ENCODE data around the gene KRTAP9-1. TPM values are rescaled to one million over a fixed set of nuclear protein-coding genes. Genes with fewer than 3 reads are reported as not detected.
"Not testable (repeated sequence)": the region's sequence is repeated elsewhere in the genome, so short reads cannot be mapped to it uniquely, and the experiment has no call there.

KRTAP9-1 gene
- total RNA-seq, 1 donor from 2014 or later: not detected

DNA sequence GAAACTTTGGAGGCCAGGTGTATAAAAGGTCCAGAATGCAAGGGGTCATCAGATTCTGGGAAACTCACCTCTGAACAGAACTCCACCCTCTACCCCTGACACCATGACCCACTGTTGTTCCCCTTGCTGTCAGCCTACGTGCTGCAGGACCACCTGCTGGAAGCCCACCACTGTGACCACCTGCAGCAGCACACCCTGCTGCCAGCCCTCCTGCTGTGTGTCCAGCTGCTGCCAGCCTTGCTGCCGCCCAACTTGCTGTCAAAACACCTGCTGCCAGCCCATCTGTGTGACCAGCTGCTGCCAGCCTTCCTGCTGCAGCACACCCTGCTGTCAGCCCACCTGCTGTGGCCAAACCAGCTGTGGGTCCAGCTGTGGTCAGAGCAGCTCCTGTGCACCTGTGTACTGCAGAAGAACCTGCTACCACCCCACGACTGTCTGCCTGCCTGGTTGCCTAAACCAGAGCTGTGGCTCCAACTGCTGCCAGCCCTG, 48.3 kb downstream of the KRTAP9-1 start, which contains the start of gene KRTAP9-8:
Gene KRTAP9-8 (plus strand): TSS at position 51 of the 489 bp plus-strand sequence. CDS start 53 bp downstream, at position 104.
- H3K9me3 Mint-ChIP-seq; intact Hi-C loops (cut with micrococcal nuclease); H3K4me1 Mint-ChIP-seq (ENCODE audit: low read depth); DNase-seq (ENCODE audit: low spot score); H3K27ac Mint-ChIP-seq; H3K4me3 Mint-ChIP-seq; H3K27me3 Mint-ChIP-seq (ENCODE audit: insufficient read depth); H3K36me3 Mint-ChIP-seq (ENCODE audit: low read depth): not testable (repeated sequence)

Other genes with a start within 250 kb of the KRTAP9-1 start
- gene KRT39, start 222.9 kb upstream of the KRTAP9-1 start, total RNA-seq: not detected in 2 replicates
- not detected in 2 replicates for gene KRT40, start 205.6 kb upstream of the KRTAP9-1 start, total RNA-seq
- gene KRTAP3-3, start 195.7 kb upstream of the KRTAP9-1 start, total RNA-seq: not detected in 2 replicates
- not detected in 2 replicates for gene KRTAP3-2, start 190.0 kb upstream of the KRTAP9-1 start, total RNA-seq
- not detected in 2 replicates for gene KRTAP3-1, start 180.8 kb upstream of the KRTAP9-1 start, total RNA-seq
- not detected in 2 replicates for gene KRTAP1-5, start 162.7 kb upstream of the KRTAP9-1 start, total RNA-seq
- not detected in 2 replicates for gene KRTAP1-4, start 159.7 kb upstream of the KRTAP9-1 start, total RNA-seq
- not detected in 2 replicates for gene KRTAP1-3, start 155.0 kb upstream of the KRTAP9-1 start, total RNA-seq
- not detected in 2 replicates for gene KRTAP1-1, start 148.4 kb upstream of the KRTAP9-1 start, total RNA-seq
- gene KRTAP2-1, start 142.6 kb upstream of the KRTAP9-1 start, total RNA-seq: not detected in 2 replicates
- gene KRTAP2-2, start 134.7 kb upstream of the KRTAP9-1 start, total RNA-seq: not detected in 2 replicates
- gene KRTAP2-3, start 129.8 kb upstream of the KRTAP9-1 start, total RNA-seq: not detected in 2 replicates
- gene KRTAP2-4, start 124.0 kb upstream of the KRTAP9-1 start, total RNA-seq: not detected in 2 replicates
- gene KRTAP4-7, start 105.7 kb upstream of the KRTAP9-1 start, total RNA-seq: not detected in 2 replicates
- gene KRTAP4-8, start 91.7 kb upstream of the KRTAP9-1 start, total RNA-seq: not detected in 2 replicates
- not detected in 2 replicates for gene KRTAP4-16, start 87.7 kb upstream of the KRTAP9-1 start, total RNA-seq
- not detected in 2 replicates for gene KRTAP4-9, start 84.5 kb upstream of the KRTAP9-1 start, total RNA-seq
- gene KRTAP4-11, start 71.5 kb upstream of the KRTAP9-1 start, total RNA-seq: not detected in 2 replicates
- not detected in 2 replicates for gene KRTAP4-12, start 65.7 kb upstream of the KRTAP9-1 start, total RNA-seq
- not detected in 2 replicates for gene KRTAP4-6, start 49.3 kb upstream of the KRTAP9-1 start, total RNA-seq
- gene KRTAP4-5, start 40.1 kb upstream of the KRTAP9-1 start, total RNA-seq: not detected in 2 replicates
- gene KRTAP4-4, start 29.1 kb upstream of the KRTAP9-1 start, total RNA-seq: not detected in 2 replicates
- gene KRTAP4-3, start 21.7 kb upstream of the KRTAP9-1 start, total RNA-seq: not detected in 2 replicates
- gene KRTAP4-2, start 11.7 kb upstream of the KRTAP9-1 start, total RNA-seq: not detected in 2 replicates
- not detected in 2 replicates for gene KRTAP4-1, start 5.0 kb upstream of the KRTAP9-1 start, total RNA-seq
- gene KRTAP9-2, start 36.8 kb downstream of the KRTAP9-1 start, total RNA-seq: not detected in 2 replicates
- not detected in 2 replicates for gene KRTAP9-3, start 42.6 kb downstream of the KRTAP9-1 start, total RNA-seq
- gene KRTAP9-8, start 48.1 kb downstream of the KRTAP9-1 start, total RNA-seq: not detected in 2 replicates
- not detected in 2 replicates for gene KRTAP9-4, start 59.8 kb downstream of the KRTAP9-1 start, total RNA-seq
- not detected in 2 replicates for gene KRTAP9-9, start 65.5 kb downstream of the KRTAP9-1 start, total RNA-seq
- not detected in 2 replicates for gene KRTAP9-6, start 75.5 kb downstream of the KRTAP9-1 start, total RNA-seq
- gene KRTAP9-7, start 85.8 kb downstream of the KRTAP9-1 start, total RNA-seq: not detected in 2 replicates
- not detected in 2 replicates for gene KRTAP29-1, start 113.0 kb downstream of the KRTAP9-1 start, total RNA-seq
- gene KRTAP16-1, start 119.4 kb downstream of the KRTAP9-1 start, total RNA-seq: not detected in 2 replicates
- gene KRTAP17-1, start 125.8 kb downstream of the KRTAP9-1 start, total RNA-seq: not detected in 2 replicates
- gene KRT33A, start 160.9 kb downstream of the KRTAP9-1 start, total RNA-seq: not detected in 2 replicates
- not detected in 2 replicates for gene KRT33B, start 179.9 kb downstream of the KRTAP9-1 start, total RNA-seq
- not detected in 2 replicates for gene KRT34, start 192.4 kb downstream of the KRTAP9-1 start, total RNA-seq
- gene KRT31, start 207.7 kb downstream of the KRTAP9-1 start, total RNA-seq: not detected in 2 replicates
- gene KRT37, start 234.7 kb downstream of the KRTAP9-1 start, total RNA-seq: not detected in 2 replicates

Data from activated T-helper 1 cell treated with anti-CD3 and anti-CD28 coated beads, Interleukin-12 subunit alpha, Interleukin-12 subunit beta, Interleukin-2, Interleukin-4 antibody, amounts not matched to agents 30 ng/mL and 10 ng/mL and 1 ng/mL, durations not matched to agents 14 hours and 24 hours and 36 hours (primary cell).